ENCODE data around the gene SPECC1. TPM values are rescaled to one million over a fixed set of nuclear protein-coding genes. Genes with fewer than 3 reads are reported as not detected.

Gene SPECC1
- total RNA-seq, 1 donor from 2014 or later = 26.9 TPM

- TF ChIP-seq, protein P1, sequence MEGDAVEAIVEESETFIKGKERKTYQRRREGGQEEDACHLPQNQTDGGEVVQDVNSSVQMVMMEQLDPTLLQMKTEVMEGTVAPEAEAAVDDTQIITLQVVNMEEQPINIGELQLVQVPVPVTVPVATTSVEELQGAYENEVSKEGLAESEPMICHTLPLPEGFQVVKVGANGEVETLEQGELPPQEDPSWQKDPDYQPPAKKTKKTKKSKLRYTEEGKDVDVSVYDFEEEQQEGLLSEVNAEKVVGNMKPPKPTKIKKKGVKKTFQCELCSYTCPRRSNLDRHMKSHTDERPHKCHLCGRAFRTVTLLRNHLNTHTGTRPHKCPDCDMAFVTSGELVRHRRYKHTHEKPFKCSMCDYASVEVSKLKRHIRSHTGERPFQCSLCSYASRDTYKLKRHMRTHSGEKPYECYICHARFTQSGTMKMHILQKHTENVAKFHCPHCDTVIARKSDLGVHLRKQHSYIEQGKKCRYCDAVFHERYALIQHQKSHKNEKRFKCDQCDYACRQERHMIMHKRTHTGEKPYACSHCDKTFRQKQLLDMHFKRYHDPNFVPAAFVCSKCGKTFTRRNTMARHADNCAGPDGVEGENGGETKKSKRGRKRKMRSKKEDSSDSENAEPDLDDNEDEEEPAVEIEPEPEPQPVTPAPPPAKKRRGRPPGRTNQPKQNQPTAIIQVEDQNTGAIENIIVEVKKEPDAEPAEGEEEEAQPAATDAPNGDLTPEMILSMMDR (IDR thresholded peaks at IDR 0.05) = no peak
- ATAC-seq (no peak), DNase-seq (no peak)
- intact Hi-C loops (cut with DNase I) = no loop called here
- Histone ChIP-seq H3K9me3 (no peaks in the 10 kb centered on the region), H3K36me3 (no peaks in the 10 kb centered on the region), H3K4me3 (no peak overlapping the region), H3K27me3 (ENCODE audit: low read depth) (peaks cover 5% of the 10 kb centered on the region), H3K27ac (no peak overlapping the region), H3K4me1 (peaks cover 5% of the 10 kb centered on the region)
Measured at GRCh38 chr17:19991252-19991885, 17.8 kb upstream of the SPECC1 start.

- intact Hi-C loops (cut with DNase I) = no loop called here
- ATAC-seq (peak; percentile 99), DNase-seq (peak; percentile 94)
- no peaks in the 10 kb centered on the region for H3K9me3 ChIP-seq
- no peak overlapping the region for H3K4me3 ChIP-seq
- peaks cover 5% of the 10 kb centered on the region for H3K4me1 ChIP-seq
- H3K27me3 ChIP-seq (ENCODE audit: low read depth) = peaks cover 5% of the 10 kb centered on the region
- no peak overlapping the region for H3K27ac ChIP-seq
- H3K36me3 ChIP-seq = no peaks in the 10 kb centered on the region
- TF ChIP-seq, protein P1 (IDR thresholded peaks at IDR 0.05) = peak; percentile 80
Measured at GRCh38 chr17:19992803-19993713, 16.1 kb upstream of the SPECC1 start.

- Histone ChIP-seq H3K4me3 (no peak overlapping the region), H3K9me3 (no peaks in the 10 kb centered on the region), H3K4me1 (peaks cover 5% of the 10 kb centered on the region), H3K36me3 (no peaks in the 10 kb centered on the region), H3K27ac (no peak overlapping the region), H3K27me3 (ENCODE audit: low read depth) (no peaks in the 10 kb centered on the region)
- TF ChIP-seq, protein P1 (IDR thresholded peaks at IDR 0.05) = no peak
- ATAC-seq (no peak), DNase-seq (no peak)
- intact Hi-C loops (cut with DNase I) = no loop called here
Measured at GRCh38 chr17:19996086-19996485, 13.1 kb upstream of the SPECC1 start.

GRCh38 chr17:19996502-19996901 lies 12.7 kb upstream of the SPECC1 start:
- Histone ChIP-seq H3K27ac (no peak overlapping the region), H3K36me3 (no peaks in the 10 kb centered on the region), H3K27me3 (ENCODE audit: low read depth) (no peaks in the 10 kb centered on the region), H3K4me1 (peaks cover 5% of the 10 kb centered on the region), H3K9me3 (no peaks in the 10 kb centered on the region), H3K4me3 (no peak overlapping the region)
- DNase-seq (no peak), ATAC-seq (no peak)
- intact Hi-C loops (cut with DNase I) = no loop called here
- TF ChIP-seq, protein P1 (IDR thresholded peaks at IDR 0.05) = no peak

GRCh38 chr17:20008242-20009051 lies 712 bp upstream of the SPECC1 start:
- Histone ChIP-seq H3K27me3 (ENCODE audit: low read depth) (peaks cover 59% of the 10 kb centered on the region), H3K9me3 (no peaks in the 10 kb centered on the region), H3K36me3 (no peaks in the 10 kb centered on the region), H3K4me3 (peak overlapping the region; percentile 67), H3K27ac (no peak overlapping the region), H3K4me1 (peaks cover 23% of the 10 kb centered on the region)
- intact Hi-C loops (cut with DNase I) = loop anchor here (10.0 kb wide), 1 partner anchor 106 kb away; no protein-coding TSS in a partner anchor
- DNase-seq (peak; percentile 54), ATAC-seq (peak; percentile 59 to 69)
- TF ChIP-seq, protein P1 (IDR thresholded peaks at IDR 0.05) = no peak

Data from lower lobe of right lung (tissue), 2 donors.